Non-pigmented ciliary epithelial cell (primary cell): ENCODE measurements around the gene DTNB.
"Not testable (repeated sequence)": the region's sequence is repeated elsewhere in the genome, so short reads cannot be mapped to it uniquely, and the experiment has no call there.

Source experiments
- DNase-seq: peaks from one replicate; pipeline ENCODE4 v3.0.0-alpha.2; 2010; ENCODE audit warnings: low read depth

DTNB gene

GRCh38 chr2:25543939-25544338 lies 129.4 kb downstream of the DTNB start:
- DNase-seq = no peak

- DNase-seq = no peak
Observed at GRCh38 chr2:25541378-25541777, 132.0 kb downstream of the DTNB start.

- DNase-seq = no peak
Observed at GRCh38 chr2:25539136-25539535, 134.2 kb downstream of the DTNB start.

GRCh38 chr2:25537526-25537925 lies 135.9 kb downstream of the DTNB start:
- no peak for DNase-seq

GRCh38 chr2:25535411-25536289 lies 137.7 kb downstream of the DTNB start:
- not testable (repeated sequence) for DNase-seq

- not testable (repeated sequence) for DNase-seq
Observed at GRCh38 chr2:25534937-25535336, 138.4 kb downstream of the DTNB start.

GRCh38 chr2:25534455-25534854 lies 138.9 kb downstream of the DTNB start:
- DNase-seq = no peak

GRCh38 chr2:25533771-25534170 lies 139.6 kb downstream of the DTNB start:
- DNase-seq = not testable (repeated sequence)

GRCh38 chr2:25532521-25532920 lies 140.9 kb downstream of the DTNB start:
- DNase-seq = no peak

- DNase-seq = no peak
Observed at GRCh38 chr2:25529034-25529433, 144.3 kb downstream of the DTNB start.

- DNase-seq = peak; percentile 46
Observed at GRCh38 chr2:25528173-25528572, 145.2 kb downstream of the DTNB start.

GRCh38 chr2:25524507-25524906 lies 148.9 kb downstream of the DTNB start:
- no peak for DNase-seq

GRCh38 chr2:25523060-25523459 lies 150.3 kb downstream of the DTNB start:
- DNase-seq = no peak

- peak; percentile 44 for DNase-seq
Observed at GRCh38 chr2:25521665-25522387, 151.6 kb downstream of the DTNB start.

- DNase-seq = no peak
Observed at GRCh38 chr2:25521126-25521525, 152.3 kb downstream of the DTNB start.

- no peak for DNase-seq
Observed at GRCh38 chr2:25517701-25518100, 155.7 kb downstream of the DTNB start.

GRCh38 chr2:25514043-25514637 lies 159.2 kb downstream of the DTNB start:
- no peak for DNase-seq

GRCh38 chr2:25512707-25513106 lies 160.7 kb downstream of the DTNB start:
- no peak for DNase-seq

- no peak for DNase-seq
Observed at GRCh38 chr2:25506226-25506625, 167.2 kb downstream of the DTNB start.

GRCh38 chr2:25505622-25506021 lies 167.8 kb downstream of the DTNB start:
- DNase-seq = no peak

GRCh38 chr2:25505182-25505581 lies 168.2 kb downstream of the DTNB start:
- no peak for DNase-seq

GRCh38 chr2:25504266-25504665 lies 169.1 kb downstream of the DTNB start:
- no peak for DNase-seq

- no peak for DNase-seq
Observed at GRCh38 chr2:25499157-25499556, 174.2 kb downstream of the DTNB start.
